ENCODE results near the gene RFLNA. TPM values are rescaled to one million over a fixed set of nuclear protein-coding genes. Genes with fewer than 3 reads are reported as not detected.
"Not testable (repeated sequence)": the region's sequence is repeated elsewhere in the genome, so short reads cannot be mapped to it uniquely, and the experiment has no call there.

Gene RFLNA
- total RNA-seq, 6 experiments from 2014 or later, result 0.12 to 0.31 TPM; not detected in 4

DNA sequence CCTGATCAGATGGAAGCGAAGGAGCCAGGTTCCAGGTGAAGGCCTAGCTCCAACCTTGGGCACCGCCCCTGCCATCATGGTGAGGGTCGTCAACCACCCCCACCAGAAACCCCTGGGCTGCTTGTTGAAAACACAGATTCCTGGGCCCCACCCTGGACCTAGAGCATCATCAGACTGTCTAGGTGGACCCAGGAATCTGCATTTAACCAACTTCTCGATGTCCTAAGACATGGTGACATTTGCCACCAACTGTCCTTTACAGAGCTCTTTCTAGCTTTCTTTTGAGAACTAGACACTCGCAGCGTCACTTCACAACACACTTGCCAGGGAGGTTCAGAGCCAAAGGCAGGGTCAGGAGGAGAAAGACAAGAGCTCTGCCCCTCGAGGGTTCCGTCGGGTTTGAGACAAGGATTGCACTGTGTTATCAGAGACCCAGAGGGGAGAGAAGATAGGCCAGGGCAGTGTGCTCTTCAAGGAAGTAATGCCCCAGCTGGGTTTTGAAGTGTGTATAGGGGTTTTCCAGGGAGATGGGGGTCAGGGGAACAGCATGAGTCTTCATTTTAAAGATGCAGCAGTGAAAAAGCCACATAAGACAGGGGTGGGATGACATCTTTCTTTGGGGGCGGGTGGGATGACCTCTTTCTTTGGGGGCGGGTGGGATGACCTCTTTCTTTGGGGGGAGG, 24.6 kb downstream of the RFLNA start:
- intact Hi-C loops (cut with DNase I), result loop anchor here (5.0 kb wide), 2 partner anchors 267 to 277 kb away; no protein-coding TSS in a partner anchor
- H3K4me3 ChIP-seq, result no peak overlapping the region
- no peaks in the 10 kb centered on the region for H3K9me3 ChIP-seq
- DNase-seq (no peak), ATAC-seq (no peak)
- TF ChIP-seq, protein P1, sequence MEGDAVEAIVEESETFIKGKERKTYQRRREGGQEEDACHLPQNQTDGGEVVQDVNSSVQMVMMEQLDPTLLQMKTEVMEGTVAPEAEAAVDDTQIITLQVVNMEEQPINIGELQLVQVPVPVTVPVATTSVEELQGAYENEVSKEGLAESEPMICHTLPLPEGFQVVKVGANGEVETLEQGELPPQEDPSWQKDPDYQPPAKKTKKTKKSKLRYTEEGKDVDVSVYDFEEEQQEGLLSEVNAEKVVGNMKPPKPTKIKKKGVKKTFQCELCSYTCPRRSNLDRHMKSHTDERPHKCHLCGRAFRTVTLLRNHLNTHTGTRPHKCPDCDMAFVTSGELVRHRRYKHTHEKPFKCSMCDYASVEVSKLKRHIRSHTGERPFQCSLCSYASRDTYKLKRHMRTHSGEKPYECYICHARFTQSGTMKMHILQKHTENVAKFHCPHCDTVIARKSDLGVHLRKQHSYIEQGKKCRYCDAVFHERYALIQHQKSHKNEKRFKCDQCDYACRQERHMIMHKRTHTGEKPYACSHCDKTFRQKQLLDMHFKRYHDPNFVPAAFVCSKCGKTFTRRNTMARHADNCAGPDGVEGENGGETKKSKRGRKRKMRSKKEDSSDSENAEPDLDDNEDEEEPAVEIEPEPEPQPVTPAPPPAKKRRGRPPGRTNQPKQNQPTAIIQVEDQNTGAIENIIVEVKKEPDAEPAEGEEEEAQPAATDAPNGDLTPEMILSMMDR (IDR thresholded peaks at IDR 0.05), result no peak
- no peak for TF ChIP-seq POLR2A (IDR thresholded peaks at IDR 0.05)
- WGBS (ENCODE audit: insufficient coverage, low coverage, low lambda C conversion rate, missing lambda C conversion rate), result 49% methylated on average over 5 of the region's 11 CpGs
- peaks cover 0 to 10% (median 0%) of the 10 kb centered on the region in 4 donors for H3K36me3 ChIP-seq
- no peak overlapping the region for H3K27ac ChIP-seq
- H3K27me3 ChIP-seq, result no peaks in the 10 kb centered on the region
- H3K4me1 ChIP-seq, result no peaks in the 10 kb centered on the region

DNA sequence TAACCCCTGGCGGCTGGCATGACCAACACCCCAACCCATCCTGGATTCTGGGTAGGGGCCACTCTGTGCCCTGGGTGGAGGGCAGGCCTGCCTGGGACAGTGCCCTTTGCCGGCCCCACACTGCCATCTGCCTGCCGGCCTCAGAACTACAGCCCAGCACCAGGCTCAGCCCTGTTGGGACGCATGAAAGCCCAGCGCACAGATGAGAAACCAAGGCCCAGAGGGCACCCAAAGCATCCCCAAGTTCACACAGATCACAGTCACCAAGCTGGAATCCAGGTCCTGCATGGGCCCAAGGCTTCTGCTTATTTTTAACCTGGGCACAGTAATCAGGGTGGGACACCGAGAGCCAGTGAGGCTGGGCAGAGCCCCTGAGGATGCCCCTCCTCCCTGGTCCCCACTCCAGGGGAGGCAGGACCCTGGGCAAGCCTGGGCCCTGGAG, 26.2 kb downstream of the RFLNA start:
- H3K9me3 ChIP-seq, result no peaks in the 10 kb centered on the region
- H3K36me3 ChIP-seq, result peaks cover 0 to 15% (median 0%) of the 10 kb centered on the region in 4 donors
- H3K4me3 ChIP-seq, result no peak overlapping the region
- peak; percentile 85 to 93 (median 90) for ATAC-seq
- H3K27ac ChIP-seq, result no peak overlapping the region
- WGBS (ENCODE audit: insufficient coverage, low coverage, low lambda C conversion rate, missing lambda C conversion rate), result 0% methylated on average over 1 of the region's 6 CpGs
- TF ChIP-seq, protein P1 (IDR thresholded peaks at IDR 0.05), result peak; percentile 88 to 97 (median 91)
- no peak for TF ChIP-seq POLR2A (IDR thresholded peaks at IDR 0.05)
- no peaks in the 10 kb centered on the region for H3K4me1 ChIP-seq
- DNase-seq, result peak; percentile 65 to 72 (median 69)
- H3K27me3 ChIP-seq, result no peaks in the 10 kb centered on the region
- intact Hi-C loops (cut with DNase I), result loop anchor here in 1 of 2 donors (5.0 kb wide), 1 partner anchor 279 kb away; no protein-coding TSS in a partner anchor

DNA sequence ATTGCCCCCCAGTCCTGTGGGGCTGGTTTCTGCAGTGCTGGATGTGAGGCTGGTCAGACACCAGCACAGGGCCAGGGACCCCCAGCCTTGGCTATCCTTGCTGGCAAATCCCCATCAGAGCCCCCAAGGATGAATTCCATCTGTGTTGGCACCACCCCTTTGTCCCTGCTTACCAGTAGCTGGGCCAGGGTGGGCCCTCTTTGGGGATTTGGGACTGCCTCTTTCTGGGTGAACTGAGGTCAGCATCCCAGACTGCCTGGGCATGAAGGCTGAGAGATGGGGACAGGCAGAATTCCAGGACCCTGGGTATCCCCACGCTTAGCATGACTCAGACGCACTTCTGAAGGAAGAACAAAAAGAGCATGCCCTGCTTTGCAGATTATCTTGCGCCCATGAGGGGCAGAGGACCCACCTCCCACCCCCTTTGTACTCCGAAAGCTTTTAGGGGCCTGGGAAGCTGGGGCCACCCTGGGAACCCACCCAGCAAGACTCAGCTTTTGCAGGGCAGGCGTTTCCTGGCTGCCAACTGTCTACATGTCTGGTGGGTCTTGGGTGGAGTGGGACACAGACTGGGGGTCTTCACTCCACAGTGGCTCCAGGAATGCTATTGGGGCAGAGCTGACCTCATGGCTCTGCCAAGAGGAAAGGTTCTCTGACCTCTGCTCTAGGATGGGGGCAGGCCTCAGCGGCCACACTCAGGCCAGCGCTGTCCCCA, 26.8 kb downstream of the RFLNA start:
- H3K36me3 ChIP-seq, result peaks cover 0 to 15% (median 0%) of the 10 kb centered on the region in 4 donors
- no peaks in the 10 kb centered on the region for H3K27me3 ChIP-seq
- WGBS (ENCODE audit: insufficient coverage, low coverage, low lambda C conversion rate, missing lambda C conversion rate), result no CpG with 5 or more reads among the region's 7 CpGs
- H3K4me3 ChIP-seq, result no peak overlapping the region
- H3K27ac ChIP-seq, result no peak overlapping the region
- DNase-seq (no peak), ATAC-seq (peak in 3 of 4 donors; percentile 8 to 25 (median 10))
- intact Hi-C loops (cut with DNase I), result loop anchor here in 1 of 2 donors (5.0 kb wide), 1 partner anchor 279 kb away; no protein-coding TSS in a partner anchor
- H3K4me1 ChIP-seq, result no peaks in the 10 kb centered on the region
- no peaks in the 10 kb centered on the region for H3K9me3 ChIP-seq
- TF ChIP-seq, protein P1 (IDR thresholded peaks at IDR 0.05), result no peak
- TF ChIP-seq POLR2A (IDR thresholded peaks at IDR 0.05), result no peak

DNA sequence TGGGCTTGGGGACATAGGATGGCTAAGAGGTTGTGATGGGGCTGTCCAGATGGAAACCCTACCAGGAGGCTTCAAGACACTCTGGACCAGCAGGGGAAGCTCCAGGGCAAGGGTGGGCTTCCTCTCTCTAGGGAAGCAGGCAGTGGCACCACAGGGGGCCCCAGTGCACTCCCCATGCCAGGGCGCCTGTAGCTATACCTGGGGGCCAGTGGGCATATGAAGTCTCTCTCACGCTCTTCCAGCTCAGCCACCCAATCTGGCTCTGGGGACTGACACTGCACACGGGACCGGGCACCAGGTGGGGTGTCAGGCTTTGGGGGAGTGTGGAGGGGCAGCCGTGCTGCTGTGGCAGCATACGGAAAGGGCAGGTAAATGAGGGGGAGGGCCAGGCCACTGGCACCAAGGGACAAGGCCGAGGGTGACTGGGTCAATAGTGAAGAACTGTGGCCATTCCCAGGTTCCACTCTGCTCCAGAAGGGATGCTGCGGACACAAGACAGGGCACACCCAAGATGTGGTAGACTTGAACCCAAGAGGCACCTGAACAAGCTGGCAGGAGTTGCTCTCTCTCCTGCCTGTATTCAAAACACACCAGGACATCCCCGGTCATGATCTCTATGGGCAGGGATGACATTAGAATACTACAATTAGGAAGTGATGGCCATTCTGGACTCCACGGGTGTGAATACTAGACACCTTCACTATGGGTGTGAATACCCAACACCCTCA, 27.5 kb downstream of the RFLNA start:
- H3K4me3 ChIP-seq, result no peak overlapping the region
- peak in 1 of 4 donors; percentile 4 for ATAC-seq
- no peak for TF ChIP-seq POLR2A (IDR thresholded peaks at IDR 0.05)
- TF ChIP-seq, protein P1 (IDR thresholded peaks at IDR 0.05), result no peak
- H3K27ac ChIP-seq, result no peak overlapping the region
- no peak for DNase-seq
- intact Hi-C loops (cut with DNase I), result loop anchor here in 1 of 2 donors (5.0 kb wide), 1 partner anchor 280 kb away; no protein-coding TSS in a partner anchor
- H3K36me3 ChIP-seq, result peaks cover 0 to 15% (median 0%) of the 10 kb centered on the region in 4 donors
- H3K9me3 ChIP-seq, result no peaks in the 10 kb centered on the region
- H3K4me1 ChIP-seq, result no peaks in the 10 kb centered on the region
- no peaks in the 10 kb centered on the region for H3K27me3 ChIP-seq
- 78% methylated on average over 7 of the region's 10 CpGs for WGBS (ENCODE audit: insufficient coverage, low coverage, low lambda C conversion rate, missing lambda C conversion rate)

DNA sequence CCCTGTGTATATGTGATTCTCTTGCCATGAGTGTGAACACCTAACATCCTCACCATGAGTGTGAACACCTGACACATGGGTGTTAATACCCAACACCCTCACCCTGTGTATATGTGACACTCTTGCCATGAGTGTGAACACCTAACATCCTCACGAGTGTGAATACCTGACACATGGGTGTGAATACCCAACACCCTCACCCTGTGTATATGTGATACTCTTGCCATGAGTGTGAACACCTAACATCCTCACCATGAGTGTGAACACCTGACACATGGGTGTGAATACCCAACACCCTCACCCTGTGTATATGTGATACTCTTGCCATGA, 28.1 kb downstream of the RFLNA start:
- intact Hi-C loops (cut with DNase I), result loop anchor here in 1 of 2 donors (5.0 kb wide), 1 partner anchor 281 kb away; no protein-coding TSS in a partner anchor

More for the DNA sequence above, 28.1 kb downstream of the RFLNA start:
- not testable (repeated sequence) for H3K27me3 ChIP-seq, H3K9me3 ChIP-seq, H3K4me1 ChIP-seq, ATAC-seq, H3K27ac ChIP-seq, DNase-seq, H3K4me3 ChIP-seq
- H3K36me3 ChIP-seq, result peaks cover 0 to 15% (median 0%) of the 10 kb centered on the region in 4 donors
- no CpG with 5 or more reads among the region's 1 CpG for WGBS (ENCODE audit: insufficient coverage, low coverage, low lambda C conversion rate, missing lambda C conversion rate)
